Endodermal cell (in vitro differentiated cells): ENCODE measurements around the gene LAMC2. TPM values are rescaled to one million over a fixed set of nuclear protein-coding genes. Genes with fewer than 3 reads are reported as not detected.

ENCODE experiments used
- DNase-seq: peaks from one replicate; pipeline ENCODE4 v3.0.0-alpha.2; 2017
- H3K27ac ChIP-seq: 2 replicates; pipeline ENCODE4 v1.5.1; 2013; ENCODE audit warnings: mild to moderate bottlenecking, low read depth, low read length, moderate library complexity
- H3K27me3 ChIP-seq: 2 replicates; pipeline ENCODE4 v1.6.1; 2013; ENCODE audit warnings: mild to moderate bottlenecking, low read length, moderate library complexity; ENCODE audit not compliant: insufficient read depth, control insufficient read depth, poor library complexity, severe bottlenecking
- H3K36me3 ChIP-seq: 2 replicates; pipeline ENCODE4 v1.7.0; 2013; ENCODE audit warnings: mild to moderate bottlenecking, low read length, moderate library complexity; ENCODE audit not compliant: control insufficient read depth, insufficient read depth
- H3K4me1 ChIP-seq: one replicate; pipeline ENCODE4 v1.7.0; 2013; ENCODE audit warnings: low read length; ENCODE audit not compliant: control insufficient read depth, insufficient read depth
- H3K4me3 ChIP-seq: 2 replicates; pipeline ENCODE4 v1.5.1; 2013; ENCODE audit warnings: mild to moderate bottlenecking, low read length, moderate library complexity
- H3K9ac ChIP-seq: 2 replicates; pipeline ENCODE4 v1.6.1; 2013; ENCODE audit warnings: mild to moderate bottlenecking, low read length, moderate library complexity; ENCODE audit not compliant: poor library complexity, severe bottlenecking; ENCODE audit errors: extremely low read depth
- H3K9me3 ChIP-seq: 2 replicates; pipeline ENCODE4 v1.6.1; 2013; ENCODE audit warnings: mild to moderate bottlenecking, low read length, moderate library complexity; ENCODE audit not compliant: control insufficient read depth
- H3K27ac Mint-ChIP-seq: 2 replicates; pipeline ENCODE4 v1.8.0; 2020; ENCODE audit warnings: mixed read lengths
- H3K27me3 Mint-ChIP-seq: 2 replicates; pipeline ENCODE4 v1.8.0; 2021; ENCODE audit warnings: mild to moderate bottlenecking, mixed read lengths; ENCODE audit not compliant: insufficient read depth
- H3K36me3 Mint-ChIP-seq: 2 replicates; pipeline ENCODE4 v1.8.0; 2020; ENCODE audit warnings: low read depth, mixed read lengths
- H3K4me1 Mint-ChIP-seq: 2 replicates; pipeline ENCODE4 v1.8.0; 2020; ENCODE audit warnings: mixed read lengths
- H3K4me3 Mint-ChIP-seq: 2 replicates; pipeline ENCODE4 v1.8.0; 2020; ENCODE audit warnings: mild to moderate bottlenecking, moderate library complexity, mixed read lengths
- H3K9me3 Mint-ChIP-seq: 2 replicates; pipeline ENCODE4 v1.8.0; 2020; ENCODE audit warnings: mild to moderate bottlenecking, mixed read lengths
- WGBS, 2 experiments: methylation state at CpG; one replicate each; pipeline versions ENCODE4 v1.1.5 to v1.1.7; 2013; ENCODE audit warnings: missing lambda C conversion rate in 2 of 2, mixed read lengths in 1 of 2; ENCODE audit not compliant: insufficient coverage in 1 of 2, insufficient read length in 1 of 2; 5-methylcytosine and 5-hydroxymethylcytosine counted together
- total RNA-seq, 2 donors: library from RNA; stranded (reverse); fragmentation: NEBNext Ultra II Directional in 1 of 2; extraction: Animal tissue kit (Norgen Biotek cat#: 25700) in 1 of 2; gene quantifications; 2 replicates in 1 of 2; 3 replicates in 1 of 2; pipeline ENCODE4 v1.2.1, GENCODE V29; 2021
- TF ChIP-seq, protein P1 (sequence below): fragments of 200-600 bp; sonication (generic); conservative IDR thresholded peaks from 2 replicates; pipeline ENCODE4 v1.5.0; 2021; ENCODE audit warnings: antibody characterized with exemption, mild to moderate bottlenecking

LAMC2 gene
- total RNA-seq, 2 donors from 2014 or later, result 2.8 to 4.8 TPM

DNA sequence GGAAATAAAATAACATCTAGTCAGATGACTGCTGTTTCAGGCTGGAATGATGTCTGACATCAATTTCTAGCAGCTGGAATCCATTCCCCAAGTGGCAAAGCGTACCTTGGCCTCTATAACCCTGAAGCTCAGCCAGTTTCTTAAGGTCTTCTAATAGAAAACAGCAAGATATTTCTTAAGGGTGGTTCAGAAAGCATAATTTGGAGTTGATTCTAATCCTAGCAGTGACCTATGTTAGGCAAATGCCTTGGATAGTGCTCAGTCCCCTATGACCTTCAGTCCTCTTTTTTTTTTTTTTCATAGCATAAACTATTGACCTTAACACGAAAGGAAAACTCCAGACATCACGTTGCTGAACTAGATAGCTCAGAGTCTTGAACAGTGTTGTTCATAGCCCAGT is 56.5 kb downstream of the LAMC2 start:
- H3K9me3 ChIP-seq, result no peaks in the 10 kb centered on the region
- H3K4me1 Mint-ChIP-seq, result no peaks in the 10 kb centered on the region
- no peak overlapping the region for H3K27ac Mint-ChIP-seq
- no peak overlapping the region for H3K4me3 ChIP-seq
- peaks cover 99% of the 10 kb centered on the region for H3K27me3 Mint-ChIP-seq
- DNase-seq, result no peak
- TF ChIP-seq, protein P1, sequence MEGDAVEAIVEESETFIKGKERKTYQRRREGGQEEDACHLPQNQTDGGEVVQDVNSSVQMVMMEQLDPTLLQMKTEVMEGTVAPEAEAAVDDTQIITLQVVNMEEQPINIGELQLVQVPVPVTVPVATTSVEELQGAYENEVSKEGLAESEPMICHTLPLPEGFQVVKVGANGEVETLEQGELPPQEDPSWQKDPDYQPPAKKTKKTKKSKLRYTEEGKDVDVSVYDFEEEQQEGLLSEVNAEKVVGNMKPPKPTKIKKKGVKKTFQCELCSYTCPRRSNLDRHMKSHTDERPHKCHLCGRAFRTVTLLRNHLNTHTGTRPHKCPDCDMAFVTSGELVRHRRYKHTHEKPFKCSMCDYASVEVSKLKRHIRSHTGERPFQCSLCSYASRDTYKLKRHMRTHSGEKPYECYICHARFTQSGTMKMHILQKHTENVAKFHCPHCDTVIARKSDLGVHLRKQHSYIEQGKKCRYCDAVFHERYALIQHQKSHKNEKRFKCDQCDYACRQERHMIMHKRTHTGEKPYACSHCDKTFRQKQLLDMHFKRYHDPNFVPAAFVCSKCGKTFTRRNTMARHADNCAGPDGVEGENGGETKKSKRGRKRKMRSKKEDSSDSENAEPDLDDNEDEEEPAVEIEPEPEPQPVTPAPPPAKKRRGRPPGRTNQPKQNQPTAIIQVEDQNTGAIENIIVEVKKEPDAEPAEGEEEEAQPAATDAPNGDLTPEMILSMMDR, result no peak
- H3K4me3 Mint-ChIP-seq, result no peak overlapping the region
- H3K27me3 ChIP-seq, result peaks cover 100% of the 10 kb centered on the region
- H3K36me3 Mint-ChIP-seq, result no peaks in the 10 kb centered on the region
- no peak overlapping the region for H3K9ac ChIP-seq
- H3K9me3 Mint-ChIP-seq, result no peaks in the 10 kb centered on the region
- no peaks in the 10 kb centered on the region for H3K4me1 ChIP-seq
- no peaks in the 10 kb centered on the region for H3K36me3 ChIP-seq
- H3K27ac ChIP-seq, result no peak overlapping the region
- WGBS, 2 experiments, result 88 to 97% methylated on average over 3 of the region's 3 CpGs

DNA sequence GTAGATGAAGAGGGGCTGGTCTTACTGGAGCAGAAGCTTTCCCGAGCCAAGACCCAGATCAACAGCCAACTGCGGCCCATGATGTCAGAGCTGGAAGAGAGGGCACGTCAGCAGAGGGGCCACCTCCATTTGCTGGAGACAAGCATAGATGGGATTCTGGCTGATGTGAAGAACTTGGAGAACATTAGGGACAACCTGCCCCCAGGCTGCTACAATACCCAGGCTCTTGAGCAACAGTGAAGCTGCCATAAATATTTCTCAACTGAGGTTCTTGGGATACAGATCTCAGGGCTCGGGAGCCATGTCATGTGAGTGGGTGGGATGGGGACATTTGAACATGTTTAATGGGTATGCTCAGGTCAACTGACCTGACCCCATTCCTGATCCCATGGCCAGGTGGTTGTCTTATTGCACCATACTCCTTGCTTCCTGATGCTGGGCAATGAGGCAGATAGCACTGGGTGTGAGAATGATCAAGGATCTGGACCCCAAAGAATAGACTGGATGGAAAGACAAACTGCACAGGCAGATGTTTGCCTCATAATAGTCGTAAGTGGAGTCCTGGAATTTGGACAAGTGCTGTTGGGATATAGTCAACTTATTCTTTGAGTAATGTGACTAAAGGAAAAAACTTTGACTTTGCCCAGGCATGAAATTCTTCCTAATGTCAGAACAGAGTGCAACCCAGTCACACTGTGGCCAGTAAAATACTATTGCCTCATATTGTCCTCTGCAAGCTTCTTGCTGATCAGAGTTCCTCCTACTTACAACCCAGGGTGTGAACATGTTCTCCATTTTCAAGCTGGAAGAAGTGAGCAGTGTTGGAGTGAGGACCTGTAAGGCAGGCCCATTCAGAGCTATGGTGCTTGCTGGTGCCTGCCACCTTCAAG is 57.3 kb downstream of the LAMC2 start:
- Histone ChIP-seq H3K27ac (no peak overlapping the region), H3K4me1 (no peaks in the 10 kb centered on the region), H3K4me3 (no peak overlapping the region), H3K27me3 (peaks cover 100% of the 10 kb centered on the region), H3K9me3 (no peaks in the 10 kb centered on the region), H3K36me3 (no peaks in the 10 kb centered on the region), H3K9ac (no peak overlapping the region)
- DNase-seq, result no peak
- Mint-ChIP-seq H3K27ac (no peak overlapping the region), H3K4me1 (no peaks in the 10 kb centered on the region), H3K36me3 (no peaks in the 10 kb centered on the region), H3K4me3 (no peak overlapping the region), H3K9me3 (no peaks in the 10 kb centered on the region), H3K27me3 (peaks cover 98% of the 10 kb centered on the region)
- 91 to 96% methylated on average over 4 to 5 of the region's 5 CpGs for WGBS, 2 experiments
- TF ChIP-seq, protein P1, result no peak

DNA sequence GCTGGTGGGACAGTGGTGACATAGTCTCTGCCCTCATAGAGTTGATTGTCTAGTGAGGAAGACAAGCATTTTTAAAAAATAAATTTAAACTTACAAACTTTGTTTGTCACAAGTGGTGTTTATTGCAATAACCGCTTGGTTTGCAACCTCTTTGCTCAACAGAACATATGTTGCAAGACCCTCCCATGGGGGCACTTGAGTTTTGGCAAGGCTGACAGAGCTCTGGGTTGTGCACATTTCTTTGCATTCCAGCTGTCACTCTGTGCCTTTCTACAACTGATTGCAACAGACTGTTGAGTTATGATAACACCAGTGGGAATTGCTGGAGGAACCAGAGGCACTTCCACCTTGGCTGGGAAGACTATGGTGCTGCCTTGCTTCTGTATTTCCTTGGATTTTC is 58.4 kb downstream of the LAMC2 start:
- no peaks in the 10 kb centered on the region for H3K36me3 ChIP-seq
- peaks cover 100% of the 10 kb centered on the region for H3K27me3 ChIP-seq
- H3K4me3 ChIP-seq, result no peak overlapping the region
- Mint-ChIP-seq H3K27me3 (peaks cover 98% of the 10 kb centered on the region), H3K9me3 (peaks cover 2% of the 10 kb centered on the region), H3K36me3 (peaks cover 1% of the 10 kb centered on the region), H3K4me1 (no peaks in the 10 kb centered on the region), H3K27ac (no peak overlapping the region), H3K4me3 (no peak overlapping the region)
- 97 to 100% methylated on average over 1 of the region's 1 CpG for WGBS, 2 experiments
- H3K9me3 ChIP-seq, result no peaks in the 10 kb centered on the region
- no peaks in the 10 kb centered on the region for H3K4me1 ChIP-seq
- no peak overlapping the region for H3K9ac ChIP-seq
- TF ChIP-seq, protein P1, result no peak
- no peak for DNase-seq
- H3K27ac ChIP-seq, result no peak overlapping the region
